H9 (cell line): ENCODE results near the gene SOS1. TPM values are rescaled to one million over a fixed set of nuclear protein-coding genes. Genes with fewer than 3 reads are reported as not detected.

Experiments
- DNase-seq: peaks from one replicate; pipeline ENCODE4 v3.0.0-alpha.2; 2017
- H2AFZ ChIP-seq: one replicate; pipeline ENCODE4 v1.6.1; 2013; ENCODE audit warnings: mild to moderate bottlenecking, low read length, control low read depth, moderate library complexity
- H2AK5ac ChIP-seq: 2 replicates; pipeline ENCODE4 v1.6.1; 2013; ENCODE audit warnings: low read length, control low read depth, mixed read lengths; ENCODE audit not compliant: insufficient read length
- H2BK120ac ChIP-seq: one replicate; pipeline ENCODE4 v1.6.1; 2013; ENCODE audit warnings: low read depth, mild to moderate bottlenecking, low read length, control low read depth, inconsistent platforms; ENCODE audit not compliant: poor library complexity, severe bottlenecking
- H2BK12ac ChIP-seq: 2 replicates; pipeline ENCODE4 v1.6.1; 2013; ENCODE audit warnings: low read length, control low read depth, mixed read lengths, low read depth; ENCODE audit not compliant: insufficient read length
- H2BK15ac ChIP-seq: 2 replicates; pipeline ENCODE4 v1.6.1; 2013; ENCODE audit warnings: low read depth, low read length, control low read depth
- H2BK20ac ChIP-seq: one replicate; pipeline ENCODE4 v1.6.1; 2013; ENCODE audit warnings: low read depth, mild to moderate bottlenecking, low read length, control low read depth, inconsistent platforms; ENCODE audit not compliant: poor library complexity, severe bottlenecking
- H2BK5ac ChIP-seq: 2 replicates; pipeline ENCODE4 v1.6.1; 2013; ENCODE audit warnings: low read length, control low read depth, mixed read lengths; ENCODE audit not compliant: insufficient read length
- H3K14ac ChIP-seq: 2 replicates; pipeline ENCODE4 v1.6.1; 2013; ENCODE audit warnings: low read length, control low read depth; ENCODE audit not compliant: insufficient read depth
- H3K18ac ChIP-seq: 2 replicates; pipeline ENCODE4 v1.6.1; 2013; ENCODE audit warnings: low read depth, mild to moderate bottlenecking, mixed read lengths, low read length, control low read depth; ENCODE audit not compliant: insufficient read length
- H3K23ac ChIP-seq: 2 replicates; pipeline ENCODE4 v1.6.1; 2013; ENCODE audit warnings: low read length, control low read depth, mixed read lengths, low read depth; ENCODE audit not compliant: insufficient read length
- H3K23me2 ChIP-seq: 2 replicates; pipeline ENCODE4 v1.6.1; 2013; ENCODE audit warnings: low read depth, mild to moderate bottlenecking, mixed read lengths, low read length, control low read depth; ENCODE audit not compliant: insufficient read length, poor library complexity, severe bottlenecking
- H3K27ac ChIP-seq: 2 replicates; pipeline ENCODE4 v1.5.1; 2013; ENCODE audit warnings: low read length, control low read depth, mixed read lengths, low read depth; ENCODE audit not compliant: insufficient read length
- H3K27me3 ChIP-seq: 2 replicates; pipeline ENCODE4 v1.6.1; 2013; ENCODE audit warnings: low read length, control low read depth, inconsistent platforms; ENCODE audit not compliant: insufficient read depth
- H3K4ac ChIP-seq: 2 replicates; pipeline ENCODE4 v1.6.1; 2013; ENCODE audit warnings: low read depth, mild to moderate bottlenecking, control low read depth, inconsistent platforms, low read length, moderate library complexity
- H3K4me1 ChIP-seq: 2 replicates; pipeline ENCODE4 v1.6.1; 2013; ENCODE audit warnings: low read length, control low read depth, inconsistent platforms; ENCODE audit not compliant: insufficient read depth
- H3K4me2 ChIP-seq: 2 replicates; pipeline ENCODE4 v1.6.1; 2013; ENCODE audit warnings: low read length, control low read depth, mixed read lengths; ENCODE audit not compliant: insufficient read length, insufficient read depth
- H3K56ac ChIP-seq: 2 replicates; pipeline ENCODE4 v1.6.1; 2013; ENCODE audit warnings: low read depth, mild to moderate bottlenecking, mixed read lengths, low read length, control low read depth; ENCODE audit not compliant: insufficient read length
- H3K79me1 ChIP-seq: 2 replicates; pipeline ENCODE4 v1.6.1; 2013; ENCODE audit warnings: low read depth, mild to moderate bottlenecking, moderate library complexity, low read length, control low read depth, inconsistent platforms; ENCODE audit not compliant: insufficient read depth, poor library complexity, severe bottlenecking
- H3K79me2 ChIP-seq: 2 replicates; pipeline ENCODE4 v1.6.1; 2013; ENCODE audit warnings: low read length, control low read depth, inconsistent platforms; ENCODE audit not compliant: insufficient read depth
- H3K9ac ChIP-seq: 2 replicates; pipeline ENCODE4 v1.6.1; 2013; ENCODE audit warnings: low read length, control low read depth, mixed read lengths; ENCODE audit not compliant: insufficient read length; ENCODE audit errors: extremely low read depth
- H3K9me3 ChIP-seq: one replicate; pipeline ENCODE4 v1.6.1; 2013; ENCODE audit warnings: low read depth, low read length, inconsistent platforms; ENCODE audit not compliant: control insufficient read depth
- H3T11ph ChIP-seq: one replicate; pipeline ENCODE4 v1.6.1; 2013; ENCODE audit warnings: mild to moderate bottlenecking, low read length, control low read depth, inconsistent platforms
- H4K20me1 ChIP-seq: one replicate; pipeline ENCODE4 v1.6.1; 2013; ENCODE audit not compliant: control insufficient read depth, insufficient read length, insufficient read depth
- H4K5ac ChIP-seq: 2 replicates; pipeline ENCODE4 v1.6.1; 2013; ENCODE audit warnings: low read depth, mild to moderate bottlenecking, mixed read lengths, low read length, control low read depth; ENCODE audit not compliant: insufficient read length
- H4K8ac ChIP-seq: replicated peaks from 2 replicates; pipeline ENCODE4 v1.6.1; 2013; ENCODE audit warnings: low read length, control low read depth, mixed read lengths, low read depth; ENCODE audit not compliant: insufficient read length
- H4K91ac ChIP-seq: 2 replicates; pipeline ENCODE4 v1.6.1; 2013; ENCODE audit warnings: low read depth, mild to moderate bottlenecking, moderate library complexity, mixed read lengths, low read length, control low read depth; ENCODE audit not compliant: insufficient read length
- H3K27ac Mint-ChIP-seq, 3 experiments: 2 replicates in 2 of 3; 3 replicates in 1 of 3; pipeline ENCODE4 v1.8.0; 2020 to 2021; ENCODE audit warnings: mixed read lengths in 3 of 3, mild to moderate bottlenecking in 1 of 3, moderate library complexity in 1 of 3
- H3K27me3 Mint-ChIP-seq: 2 replicates; pipeline ENCODE4 v1.8.0; 2021; ENCODE audit warnings: low read depth, mild to moderate bottlenecking, moderate library complexity, mixed read lengths
- H3K36me3 Mint-ChIP-seq, 3 experiments: 2 replicates in 2 of 3; 3 replicates in 1 of 3; pipeline ENCODE4 v1.8.0; 2020 to 2021; ENCODE audit warnings: low read depth in 3 of 3, mixed read lengths in 3 of 3; ENCODE audit not compliant: insufficient read depth in 1 of 3
- H3K4me1 Mint-ChIP-seq, 2 experiments: 2 replicates each; pipeline ENCODE4 v1.8.0; 2020; ENCODE audit warnings: mixed read lengths in 2 of 2
- H3K4me3 Mint-ChIP-seq, 2 experiments: 2 replicates in 1 of 2; 3 replicates in 1 of 2; pipeline ENCODE4 v1.8.0; 2020 to 2021; ENCODE audit warnings: mild to moderate bottlenecking in 2 of 2, mixed read lengths in 2 of 2, moderate library complexity in 1 of 2
- H3K9me3 Mint-ChIP-seq, 2 experiments: 2 replicates in 1 of 2; 3 replicates in 1 of 2; pipeline ENCODE4 v1.8.0; 2020; ENCODE audit warnings: mild to moderate bottlenecking in 2 of 2, mixed read lengths in 2 of 2, moderate library complexity in 1 of 2
- WGBS: extraction: QIAGEN DNeasy Blood & Tissue Kit; methylation state at CpG from one replicate; pipeline ENCODE4 v1.1.7; 2013; ENCODE audit warnings: missing lambda C conversion rate, low lambda C conversion rate, mixed read lengths; ENCODE audit not compliant: insufficient read length; ENCODE audit errors: extremely low coverage; 5-methylcytosine and 5-hydroxymethylcytosine counted together
- total RNA-seq: library from RNA; stranded (reverse); gene quantifications from 2 replicates; pipeline ENCODE4 v1.2.1, GENCODE V29; 2021
- TF ChIP-seq, protein P1 (sequence below): fragments of 200-600 bp; sonication (generic); conservative IDR thresholded peaks from 3 replicates; pipeline ENCODE4 v1.8.0; 2021; ENCODE audit warnings: antibody characterized with exemption, mild to moderate bottlenecking

Gene SOS1
- total RNA-seq, 1 experiment from 2014 or later, result 35.8 TPM

DNA sequence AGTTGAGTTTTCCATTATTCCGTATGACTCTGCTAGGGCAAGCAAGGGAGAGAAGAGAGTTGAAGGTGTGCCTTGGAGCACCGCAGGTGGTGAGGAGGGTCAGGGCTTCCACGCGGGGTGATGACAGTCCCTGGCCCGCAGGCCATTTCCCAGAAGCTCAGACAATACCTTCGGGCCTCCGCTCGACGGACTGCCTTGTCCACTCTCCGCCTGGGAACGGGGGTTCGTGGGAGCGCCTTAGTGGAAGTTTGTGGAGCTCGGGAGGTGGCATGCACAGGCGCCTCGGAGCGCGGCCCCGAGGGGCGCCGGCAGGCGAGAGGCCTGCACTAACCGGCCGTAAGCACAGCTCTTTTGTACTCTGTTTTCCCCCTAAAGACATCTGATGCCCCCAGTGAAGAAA, 161.4 kb downstream of the SOS1 start:
- H3K27me3 Mint-ChIP-seq, result peaks cover 10% of the 10 kb centered on the region
- no CpG with 5 or more reads among the region's 24 CpGs for WGBS
- H3K27ac Mint-ChIP-seq, result no peak overlapping the region
- no peak overlapping the region for H3K23ac ChIP-seq
- H3K9ac ChIP-seq, result no peak overlapping the region
- H3K79me2 ChIP-seq, result no peaks in the 10 kb centered on the region
- no peak overlapping the region for H2BK12ac ChIP-seq
- H3K18ac ChIP-seq, result no peak overlapping the region
- H3K4me3 Mint-ChIP-seq, result no peak overlapping the region
- no peak for DNase-seq
- H3K9me3 Mint-ChIP-seq, result no peaks in the 10 kb centered on the region; a peak in 1 of 5 replicates
- no peaks in the 10 kb centered on the region for H3K4me1 ChIP-seq
- no peak overlapping the region for H3K14ac ChIP-seq
- H4K20me1 ChIP-seq, result no peaks in the 10 kb centered on the region
- no peaks in the 10 kb centered on the region for H3K9me3 ChIP-seq
- H3K4me2 ChIP-seq, result no peak overlapping the region
- no peak overlapping the region for H3T11ph ChIP-seq
- H2BK5ac ChIP-seq, result no peak overlapping the region
- no peak overlapping the region for H2BK120ac ChIP-seq
- no peak overlapping the region for H4K5ac ChIP-seq
- no peak overlapping the region for H4K8ac ChIP-seq
- no peak overlapping the region for H2BK15ac ChIP-seq
- H2BK20ac ChIP-seq, result no peak overlapping the region
- no peak overlapping the region for H3K56ac ChIP-seq
- no peaks in the 10 kb centered on the region for H3K4me1 Mint-ChIP-seq
- peaks cover 0 to 5% (median 0%) of the 10 kb centered on the region in 3 experiments; a peak in 2 of 7 replicates for H3K36me3 Mint-ChIP-seq
- no peak overlapping the region for H4K91ac ChIP-seq
- H3K4ac ChIP-seq, result no peak overlapping the region
- peaks cover 4% of the 10 kb centered on the region for H3K23me2 ChIP-seq
- no peaks in the 10 kb centered on the region; the same call in 1 of the 2 replicates for H3K27me3 ChIP-seq
- H3K79me1 ChIP-seq, result no peaks in the 10 kb centered on the region
- H2AK5ac ChIP-seq, result no peak overlapping the region
- H2AFZ ChIP-seq, result no peak overlapping the region
- no peak overlapping the region for H3K27ac ChIP-seq
- TF ChIP-seq, protein P1, sequence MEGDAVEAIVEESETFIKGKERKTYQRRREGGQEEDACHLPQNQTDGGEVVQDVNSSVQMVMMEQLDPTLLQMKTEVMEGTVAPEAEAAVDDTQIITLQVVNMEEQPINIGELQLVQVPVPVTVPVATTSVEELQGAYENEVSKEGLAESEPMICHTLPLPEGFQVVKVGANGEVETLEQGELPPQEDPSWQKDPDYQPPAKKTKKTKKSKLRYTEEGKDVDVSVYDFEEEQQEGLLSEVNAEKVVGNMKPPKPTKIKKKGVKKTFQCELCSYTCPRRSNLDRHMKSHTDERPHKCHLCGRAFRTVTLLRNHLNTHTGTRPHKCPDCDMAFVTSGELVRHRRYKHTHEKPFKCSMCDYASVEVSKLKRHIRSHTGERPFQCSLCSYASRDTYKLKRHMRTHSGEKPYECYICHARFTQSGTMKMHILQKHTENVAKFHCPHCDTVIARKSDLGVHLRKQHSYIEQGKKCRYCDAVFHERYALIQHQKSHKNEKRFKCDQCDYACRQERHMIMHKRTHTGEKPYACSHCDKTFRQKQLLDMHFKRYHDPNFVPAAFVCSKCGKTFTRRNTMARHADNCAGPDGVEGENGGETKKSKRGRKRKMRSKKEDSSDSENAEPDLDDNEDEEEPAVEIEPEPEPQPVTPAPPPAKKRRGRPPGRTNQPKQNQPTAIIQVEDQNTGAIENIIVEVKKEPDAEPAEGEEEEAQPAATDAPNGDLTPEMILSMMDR, result no peak
